ENCODE results near the gene RBMS3.
A peak's percentile ranks its signal among the peaks of the same experiment; 100 is the strongest.

RBMS3 gene

DNA sequence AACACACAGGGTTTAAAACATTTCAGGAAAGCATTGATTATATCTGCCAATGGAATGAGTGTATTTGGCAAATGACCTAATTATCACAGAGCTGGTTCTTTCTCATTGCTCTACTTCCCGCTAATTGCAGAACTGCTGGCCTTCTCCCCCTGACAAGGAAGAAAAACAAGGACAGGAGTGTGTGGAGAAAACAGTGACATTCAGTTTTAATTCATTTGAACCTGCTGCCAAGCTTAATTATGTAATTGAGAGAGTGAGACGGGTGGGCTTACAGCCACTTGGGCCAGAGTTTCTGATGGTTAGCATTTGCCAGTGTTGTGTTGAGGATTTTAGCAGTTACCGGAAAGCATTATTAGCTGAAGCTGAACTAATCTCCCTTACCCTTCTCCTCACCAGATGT is 301.4 kb downstream of the RBMS3 start:
- no peak for DNase-seq (ENCODE audit: insufficient read length, low spot score)
- TF ChIP-seq, protein P1, sequence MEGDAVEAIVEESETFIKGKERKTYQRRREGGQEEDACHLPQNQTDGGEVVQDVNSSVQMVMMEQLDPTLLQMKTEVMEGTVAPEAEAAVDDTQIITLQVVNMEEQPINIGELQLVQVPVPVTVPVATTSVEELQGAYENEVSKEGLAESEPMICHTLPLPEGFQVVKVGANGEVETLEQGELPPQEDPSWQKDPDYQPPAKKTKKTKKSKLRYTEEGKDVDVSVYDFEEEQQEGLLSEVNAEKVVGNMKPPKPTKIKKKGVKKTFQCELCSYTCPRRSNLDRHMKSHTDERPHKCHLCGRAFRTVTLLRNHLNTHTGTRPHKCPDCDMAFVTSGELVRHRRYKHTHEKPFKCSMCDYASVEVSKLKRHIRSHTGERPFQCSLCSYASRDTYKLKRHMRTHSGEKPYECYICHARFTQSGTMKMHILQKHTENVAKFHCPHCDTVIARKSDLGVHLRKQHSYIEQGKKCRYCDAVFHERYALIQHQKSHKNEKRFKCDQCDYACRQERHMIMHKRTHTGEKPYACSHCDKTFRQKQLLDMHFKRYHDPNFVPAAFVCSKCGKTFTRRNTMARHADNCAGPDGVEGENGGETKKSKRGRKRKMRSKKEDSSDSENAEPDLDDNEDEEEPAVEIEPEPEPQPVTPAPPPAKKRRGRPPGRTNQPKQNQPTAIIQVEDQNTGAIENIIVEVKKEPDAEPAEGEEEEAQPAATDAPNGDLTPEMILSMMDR (IDR thresholded peaks at IDR 0.05; ENCODE audit: insufficient read depth, missing control alignments): no peak
- peak; percentile 29 for FAIRE-seq

DNA sequence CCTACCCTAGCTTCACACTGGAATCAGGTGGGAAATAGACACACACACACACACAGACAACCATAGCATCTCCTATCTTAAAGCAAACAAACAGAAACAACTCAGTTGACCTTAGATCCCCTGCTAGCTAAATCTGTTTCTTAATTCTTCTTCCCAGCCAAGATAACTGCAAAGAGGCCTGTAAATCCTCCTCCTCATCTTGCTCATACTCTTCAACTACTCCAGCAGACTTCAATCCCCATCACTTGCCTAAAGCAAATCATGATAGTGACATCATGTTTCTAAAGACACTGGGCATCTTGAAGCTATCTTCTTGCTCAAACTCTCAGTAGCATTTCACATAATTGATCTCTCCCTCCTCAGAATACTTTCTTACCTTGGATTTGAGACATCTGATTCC is 303.0 kb downstream of the RBMS3 start:
- FAIRE-seq (no peak), DNase-seq (ENCODE audit: insufficient read length, low spot score) (no peak)
- TF ChIP-seq, protein P1 (IDR thresholded peaks at IDR 0.05; ENCODE audit: insufficient read depth, missing control alignments): no peak

DNA sequence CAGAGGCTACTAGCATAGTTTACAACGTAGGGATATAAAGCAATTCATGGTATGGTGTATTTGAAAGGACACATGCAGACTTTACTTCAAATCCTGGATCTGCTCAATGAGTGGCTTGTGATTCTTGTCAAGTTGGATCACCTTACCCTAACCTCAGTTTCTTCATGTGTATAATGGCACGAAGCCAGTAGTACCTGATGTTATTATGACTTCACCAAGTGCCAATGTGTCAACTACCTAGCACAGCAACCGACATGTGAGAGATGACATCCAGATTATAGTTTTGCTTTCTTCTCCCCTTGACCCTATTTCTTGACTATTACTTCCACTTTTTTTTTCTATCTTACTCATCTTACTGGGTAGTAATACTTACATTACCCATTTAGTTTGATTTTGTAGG is 304.5 kb downstream of the RBMS3 start:
- TF ChIP-seq, protein P1 (IDR thresholded peaks at IDR 0.05; ENCODE audit: insufficient read depth, missing control alignments): no peak
- FAIRE-seq: no peak
- DNase-seq (ENCODE audit: insufficient read length, low spot score): no peak

DNA sequence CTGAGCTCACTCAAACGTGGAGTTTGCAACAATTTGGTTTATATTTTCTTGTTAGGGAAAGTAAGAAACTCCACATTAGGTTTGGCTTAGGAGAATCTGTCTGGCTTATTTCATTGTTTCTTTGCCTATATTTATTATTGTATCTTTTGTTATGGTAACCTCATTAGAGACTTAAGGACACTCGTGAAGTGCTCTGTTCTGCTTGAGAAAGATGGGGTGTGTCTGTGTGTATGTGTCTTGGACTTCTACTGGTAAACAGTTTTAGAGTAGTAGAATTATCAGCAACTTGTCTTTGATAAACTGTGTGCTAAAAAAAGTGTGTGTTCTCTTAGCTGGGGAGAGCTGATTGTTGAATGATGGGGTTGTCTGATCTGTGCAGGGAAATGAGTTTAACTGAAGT is 306.5 kb downstream of the RBMS3 start:
- FAIRE-seq (no peak), DNase-seq (ENCODE audit: insufficient read length, low spot score) (no peak)
- TF ChIP-seq, protein P1 (IDR thresholded peaks at IDR 0.05; ENCODE audit: insufficient read depth, missing control alignments): no peak

DNA sequence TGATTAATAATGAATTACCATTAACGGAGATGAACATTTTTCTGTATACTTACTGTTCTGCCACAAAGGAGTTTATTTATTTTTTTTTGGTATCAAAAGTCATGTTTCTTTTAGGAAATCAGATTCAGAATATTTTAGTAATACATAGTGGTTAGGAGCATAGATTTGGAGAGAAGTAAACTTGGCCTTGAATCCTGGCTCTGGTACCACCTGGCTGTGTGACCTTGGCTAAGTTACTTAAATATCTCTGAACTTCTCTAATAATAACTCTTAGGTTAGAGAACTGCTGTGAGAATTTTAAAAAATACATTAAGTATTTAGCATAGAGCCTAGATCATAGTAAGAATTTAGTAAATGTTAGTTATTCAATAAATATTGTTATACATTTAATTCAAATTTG is 309.1 kb downstream of the RBMS3 start:
- TF ChIP-seq, protein P1 (IDR thresholded peaks at IDR 0.05; ENCODE audit: insufficient read depth, missing control alignments): no peak
- DNase-seq (ENCODE audit: insufficient read length, low spot score) (no peak), FAIRE-seq (no peak)

DNA sequence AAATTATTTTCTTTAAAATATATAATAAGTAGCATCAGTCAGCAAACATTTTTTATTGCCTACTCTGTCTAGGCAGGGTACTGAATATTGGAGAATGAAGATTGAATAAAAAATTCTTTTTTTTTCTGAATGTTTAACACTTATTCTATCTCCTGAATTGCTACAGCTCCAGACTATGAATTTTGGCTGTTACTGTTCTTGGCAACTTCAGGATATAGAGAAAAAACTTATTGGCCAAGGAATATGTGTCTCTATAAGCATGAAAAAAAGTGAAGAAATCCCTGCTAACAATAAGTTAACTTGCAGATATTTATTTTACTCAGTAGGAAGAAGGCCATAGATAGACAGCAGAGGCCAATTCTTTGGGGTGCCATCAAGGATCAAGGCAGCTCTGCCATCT is 309.6 kb downstream of the RBMS3 start:
- DNase-seq (ENCODE audit: insufficient read length, low spot score): no peak
- TF ChIP-seq, protein P1 (IDR thresholded peaks at IDR 0.05; ENCODE audit: insufficient read depth, missing control alignments): no peak
- no peak for FAIRE-seq

DNA sequence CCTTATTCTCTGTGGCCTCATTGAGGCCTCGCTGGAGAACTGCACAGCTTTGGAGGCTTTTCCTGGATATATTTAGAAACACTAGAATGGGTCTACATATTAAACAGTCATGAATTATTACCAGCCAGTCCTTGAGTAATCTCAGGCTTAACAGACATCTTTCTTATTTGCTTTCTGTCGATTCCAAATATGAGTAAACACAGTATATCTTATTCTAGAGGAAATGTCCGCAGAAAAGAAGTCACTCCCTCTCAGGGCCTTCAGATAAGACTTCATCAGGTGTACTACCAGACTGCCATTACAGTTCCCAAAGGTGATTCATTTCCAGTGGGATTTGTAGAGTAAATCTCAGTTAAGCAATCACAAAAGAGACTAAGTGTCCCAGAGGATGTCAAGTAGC is 310.7 kb downstream of the RBMS3 start:
- DNase-seq (ENCODE audit: insufficient read length, low spot score) (no peak), FAIRE-seq (no peak)
- TF ChIP-seq, protein P1 (IDR thresholded peaks at IDR 0.05; ENCODE audit: insufficient read depth, missing control alignments): no peak
